H1 (cell line): ENCODE measurements around the gene TCEANC. TPM values are rescaled to one million over a fixed set of nuclear protein-coding genes. Genes with fewer than 3 reads are reported as not detected.

Experiments
- BACH1 ChIP-seq: IDR thresholded peaks from 2 replicates; pipeline ENCODE4 v1.6.1; 2012; ENCODE audit warnings: low read length, improper control_type of control experiment
- CBX8 ChIP-seq: fragments of 300-800, 300-1000 bp; sonication (generic); IDR thresholded peaks from 2 replicates; pipeline ENCODE4 v1.7.1; 2016; ENCODE audit warnings: low read depth, low read length, borderline replicate concordance
- polyA plus RNA-seq, 7 experiments: library from polyadenylated mRNA; depleted of rRNA in 3 of 7; stranded (reverse) in 5 of 7; unstranded in 2 of 7; fragments of >200 nt in 5 of 7; fragments of 200-250 nt in 2 of 7; gene quantifications; 1 replicate in 5 of 7; 2 replicates in 1 of 7; 4 replicates in 1 of 7; pipeline versions ENCODE4 v1.2.1 to v1.2.3, GENCODE V29; 2011 to 2013; ENCODE audit warnings: missing spikeins in 2 of 7, mixed read lengths in 2 of 7
- total RNA-seq: library from RNA; stranded (reverse); fragmentation: NEBNext Ultra II Directional; extraction: Animal tissue kit (Norgen Biotek cat#: 25700); gene quantifications from 2 replicates; pipeline ENCODE4 v1.2.1, GENCODE V29; 2021

TCEANC gene
- total and polyA plus RNA-seq, 2 of the 8 experiments (the other 6 are each of a cell fraction or from before 2014, with no cell fraction given): 0.88 to 2.0 TPM

- TF ChIP-seq CBX8 (no peak), BACH1 (no peak)
Observed at GRCh38 chrX:13607331-13607995, 45.5 kb upstream of the TCEANC start (continued).
